B cell (primary cell): ENCODE results near the gene CNTNAP2. TPM values are rescaled to one million over a fixed set of nuclear protein-coding genes. Genes with fewer than 3 reads are reported as not detected.

Experiments
- ATAC-seq: fragments of 200-7000 bp; cut with Tn5 transposase; one replicate; pipeline ENCODE4 v1.10.0; 2021; ENCODE audit warnings: low read depth, mild to moderate bottlenecking, moderate number of reproducible peaks, moderate library complexity
- CTCF ChIA-PET: fragments of 350-600 bp; sonication (Branson Sonifier 250); formaldehyde crosslinking; loops from one replicate; lab custom pipeline; 2021; ENCODE audit warnings: antibody characterized with exemption, inconsistent platforms; lab: Charles Lee
- POLR2A ChIA-PET: fragments of 350-600 bp; sonication (Branson Sonifier 250); formaldehyde crosslinking; loops from one replicate; lab custom pipeline; 2021; ENCODE audit warnings: antibody characterized with exemption; lab: Charles Lee
- DNase-seq: peaks from one replicate; pipeline ENCODE4 v3.0.0; 2013
- H2AFZ ChIP-seq: 2 replicates; pipeline ENCODE4 v1.6.1; 2012; ENCODE audit warnings: mild to moderate bottlenecking, low read depth, low read length; ENCODE audit not compliant: insufficient read depth, poor library complexity, severe bottlenecking
- H3K27ac ChIP-seq, 2 donors: 1 replicate in 1 of 2; 2 replicates in 1 of 2; pipeline ENCODE4 v1.5.1; 2012 to 2013; ENCODE audit warnings: low read length in 2 of 2, mild to moderate bottlenecking in 2 of 2, moderate library complexity in 1 of 2
- H3K27me3 ChIP-seq, 4 experiments: fragments of 200-600 bp in 1 of 4; sonication (generic) in 1 of 4; replicated peaks in 1 of 4; 1 replicate in 2 of 4; 2 replicates in 2 of 4; pipeline versions ENCODE4 v1.6.1 to v1.7.0; 2013 to 2016; ENCODE audit warnings: low read length in 3 of 4, mild to moderate bottlenecking in 2 of 4, mixed read lengths in 1 of 4, moderate library complexity in 1 of 4; ENCODE audit not compliant: insufficient read depth in 4 of 4, control insufficient read depth in 3 of 4; ENCODE audit errors: control extremely low read depth in 1 of 4
- H3K36me3 ChIP-seq, 2 experiments: replicated peaks in 1 of 2; 1 replicate in 1 of 2; 2 replicates in 1 of 2; pipeline versions ENCODE4 v1.6.1 to v1.7.1; 2013; ENCODE audit warnings: low read length in 1 of 2; ENCODE audit not compliant: insufficient read depth in 2 of 2, control insufficient read depth in 1 of 2; ENCODE audit errors: control extremely low read depth in 1 of 2, extremely low read depth in 1 of 2
- H3K4me1 ChIP-seq, 2 donors: fragments of 200-600 bp in 1 of 2; sonication (generic) in 1 of 2; 1 replicate in 1 of 2; 2 replicates in 1 of 2; pipeline versions ENCODE4 v1.5.1 to v1.6.1; 2013 to 2017; ENCODE audit warnings: low read length in 2 of 2; ENCODE audit not compliant: control insufficient read depth in 2 of 2, insufficient read depth in 2 of 2
- H3K4me2 ChIP-seq: replicated peaks from 2 replicates; pipeline ENCODE3; 2012; ENCODE audit warnings: mild to moderate bottlenecking, low read depth, low read length; ENCODE audit not compliant: poor library complexity, severe bottlenecking
- H3K4me3 ChIP-seq, 5 experiments: fragments of 200-600 bp in 1 of 5; sonication (generic) in 1 of 5; 1 replicate in 3 of 5; 2 replicates in 2 of 5; pipeline versions ENCODE4 v1.5.1 to v1.7.0; 2011 to 2016; ENCODE audit warnings: low read length in 4 of 5, mild to moderate bottlenecking in 4 of 5, low read depth in 2 of 5, control low read depth in 1 of 5, moderate library complexity in 1 of 5; ENCODE audit not compliant: insufficient read depth in 1 of 5; ENCODE audit errors: control extremely low read depth in 1 of 5, extremely low read depth in 1 of 5
- H3K79me2 ChIP-seq: fragments of 200-600 bp; sonication (generic); one replicate; pipeline ENCODE4 v1.6.0; 2016; ENCODE audit warnings: low read length; ENCODE audit not compliant: control insufficient read depth, insufficient read depth
- H3K9ac ChIP-seq: fragments of 200-600 bp; sonication (generic); 2 replicates; pipeline ENCODE4 v1.6.1; 2017; ENCODE audit warnings: mild to moderate bottlenecking, low read length, moderate library complexity
- H3K9me3 ChIP-seq, 3 donors: one replicate each; pipeline versions ENCODE4 v1.6.1 to v1.7.1; 2013; ENCODE audit warnings: low read length in 2 of 3; ENCODE audit not compliant: control insufficient read depth in 2 of 3, insufficient read depth in 1 of 3; ENCODE audit errors: control extremely low read depth in 1 of 3
- H4K20me1 ChIP-seq: 2 replicates; pipeline ENCODE4 v1.6.0; 2012; ENCODE audit warnings: mild to moderate bottlenecking, low read length; ENCODE audit not compliant: insufficient read depth, control insufficient read depth, poor library complexity, severe bottlenecking
- H3K27ac Mint-ChIP-seq: one replicate; pipeline ENCODE4 v1.8.0; 2021; ENCODE audit warnings: mixed read lengths
- H3K27me3 Mint-ChIP-seq: one replicate; pipeline ENCODE4 v1.8.0; 2021; ENCODE audit warnings: mixed read lengths
- H3K4me1 Mint-ChIP-seq: one replicate; pipeline ENCODE4 v1.8.0; 2021; ENCODE audit warnings: mixed read lengths
- H3K4me3 Mint-ChIP-seq: one replicate; pipeline ENCODE4 v1.8.0; 2021; ENCODE audit warnings: mixed read lengths
- H3K9me3 Mint-ChIP-seq: one replicate; pipeline ENCODE4 v1.8.0; 2022; ENCODE audit warnings: mixed read lengths; ENCODE audit not compliant: insufficient read depth
- EZH2 ChIP-seq: IDR thresholded peaks from 2 replicates; pipeline ENCODE4 v1.6.1; 2012; ENCODE audit warnings: borderline replicate concordance, low read depth, mild to moderate bottlenecking, moderate library complexity, low read length; ENCODE audit not compliant: insufficient read depth, poor library complexity, severe bottlenecking
- WGBS: methylation state at CpG from one replicate; pipeline ENCODE4 v1.1.5; 2013; ENCODE audit warnings: missing lambda C conversion rate; ENCODE audit not compliant: insufficient coverage; 5-methylcytosine and 5-hydroxymethylcytosine counted together
- intact Hi-C: fragments of 100-400 bp; cut with micrococcal nuclease; formaldehyde crosslinking; loops from one replicate; pipeline ENCODE4 v1.10.0; 2022
- polyA plus RNA-seq: library from polyadenylated mRNA; depleted of rRNA; stranded (reverse); fragments of >200 nt; gene quantifications from 2 replicates; pipeline ENCODE4 v1.2.3, GENCODE V29; 2012
- total RNA-seq, 2 donors: library from RNA; stranded (reverse); fragments of 120-200 nt in 1 of 2; gene quantifications; 1 replicate in 1 of 2; 2 replicates in 1 of 2; pipeline versions ENCODE4 v1.2.3 to v1.2.4, GENCODE V29; 2013 to 2022
- TF ChIP-seq, protein P1 (sequence below): fragments of 200-600 bp; IDR thresholded peaks from one replicate; pipeline ENCODE4 v1.8.0; 2022; ENCODE audit warnings: antibody characterized with exemption, mild to moderate bottlenecking

CNTNAP2 gene
- total and polyA plus RNA-seq, 2 donors (not counting 1 experiment from before 2014, with no cell fraction given) = 7.4 to 16.6 TPM

DNA sequence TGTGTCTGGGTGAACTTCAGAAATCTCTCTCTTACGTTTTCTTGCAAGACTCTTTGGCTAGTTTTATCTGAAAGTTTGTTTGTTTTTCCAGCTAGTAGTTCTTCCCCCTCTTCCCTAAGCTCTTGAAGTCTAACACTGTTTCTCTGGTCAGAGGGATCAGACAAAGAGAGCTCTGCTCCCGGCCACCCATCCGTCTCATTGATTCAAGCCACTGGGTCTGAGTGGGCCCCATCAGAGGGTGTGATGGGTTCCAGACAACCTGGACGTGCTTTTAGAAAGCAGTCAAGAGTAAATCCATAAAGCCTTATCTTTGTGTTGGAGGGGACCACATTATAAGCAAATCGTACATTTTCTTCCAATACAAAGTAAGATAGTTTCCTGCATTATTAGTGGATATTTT, 2231.4 kb downstream of the CNTNAP2 start:
- WGBS = 100% methylated on average over 2 of the region's 5 CpGs

DNA sequence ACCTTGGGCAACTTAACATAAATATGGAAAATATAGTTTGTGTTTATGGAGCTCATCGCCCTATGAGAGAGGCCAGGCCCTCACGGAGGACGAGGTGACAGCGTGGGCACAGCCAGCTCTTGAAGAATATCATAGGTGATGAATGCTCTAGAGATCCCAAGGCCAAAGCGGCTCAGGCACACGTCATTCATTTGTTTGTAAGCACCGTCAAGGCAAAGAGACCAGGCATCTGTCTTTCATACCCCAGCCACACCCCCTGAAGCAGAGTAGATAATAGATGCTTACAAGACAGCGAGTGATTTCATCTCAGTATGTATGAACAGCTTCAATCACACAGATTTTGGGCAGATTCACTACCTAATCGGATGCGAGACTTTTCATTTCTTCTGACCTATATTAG, 2231.9 kb downstream of the CNTNAP2 start:
- TF ChIP-seq, protein P1, sequence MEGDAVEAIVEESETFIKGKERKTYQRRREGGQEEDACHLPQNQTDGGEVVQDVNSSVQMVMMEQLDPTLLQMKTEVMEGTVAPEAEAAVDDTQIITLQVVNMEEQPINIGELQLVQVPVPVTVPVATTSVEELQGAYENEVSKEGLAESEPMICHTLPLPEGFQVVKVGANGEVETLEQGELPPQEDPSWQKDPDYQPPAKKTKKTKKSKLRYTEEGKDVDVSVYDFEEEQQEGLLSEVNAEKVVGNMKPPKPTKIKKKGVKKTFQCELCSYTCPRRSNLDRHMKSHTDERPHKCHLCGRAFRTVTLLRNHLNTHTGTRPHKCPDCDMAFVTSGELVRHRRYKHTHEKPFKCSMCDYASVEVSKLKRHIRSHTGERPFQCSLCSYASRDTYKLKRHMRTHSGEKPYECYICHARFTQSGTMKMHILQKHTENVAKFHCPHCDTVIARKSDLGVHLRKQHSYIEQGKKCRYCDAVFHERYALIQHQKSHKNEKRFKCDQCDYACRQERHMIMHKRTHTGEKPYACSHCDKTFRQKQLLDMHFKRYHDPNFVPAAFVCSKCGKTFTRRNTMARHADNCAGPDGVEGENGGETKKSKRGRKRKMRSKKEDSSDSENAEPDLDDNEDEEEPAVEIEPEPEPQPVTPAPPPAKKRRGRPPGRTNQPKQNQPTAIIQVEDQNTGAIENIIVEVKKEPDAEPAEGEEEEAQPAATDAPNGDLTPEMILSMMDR = no peak
- no peak for TF ChIP-seq EZH2
- DNase-seq = no peak
- H3K27ac ChIP-seq = no peak overlapping the region
- POLR2A ChIA-PET = no interaction called here
- CTCF ChIA-PET = no interaction called here
- no peak overlapping the region for H3K4me2 ChIP-seq
- no peaks in the 10 kb centered on the region for H4K20me1 ChIP-seq
- intact Hi-C loops = no loop called here
- H2AFZ ChIP-seq = no peak overlapping the region
- ATAC-seq = no peak
- H3K36me3 ChIP-seq = no peaks in the 10 kb centered on the region
- Mint-ChIP-seq H3K27me3 (peaks cover 2% of the 10 kb centered on the region), H3K9me3 (no peaks in the 10 kb centered on the region), H3K27ac (no peak overlapping the region), H3K4me1 (peaks cover 12% of the 10 kb centered on the region), H3K4me3 (no peak overlapping the region)
- no peaks in the 10 kb centered on the region for H3K27me3 ChIP-seq
- H3K79me2 ChIP-seq = no peaks in the 10 kb centered on the region
- no peaks in the 10 kb centered on the region for H3K9me3 ChIP-seq
- H3K9ac ChIP-seq = no peak overlapping the region
- no peak overlapping the region for H3K4me3 ChIP-seq
- no peaks in the 10 kb centered on the region for H3K4me1 ChIP-seq
- WGBS = 96% methylated on average over 4 of the region's 10 CpGs

More for the DNA sequence above, 2231.4 kb downstream of the CNTNAP2 start:
- Mint-ChIP-seq H3K27me3 (peaks cover 2% of the 10 kb centered on the region), H3K4me1 (peaks cover 10% of the 10 kb centered on the region), H3K27ac (no peak overlapping the region), H3K9me3 (no peaks in the 10 kb centered on the region), H3K4me3 (no peak overlapping the region)
- H3K36me3 ChIP-seq = no peaks in the 10 kb centered on the region
- H2AFZ ChIP-seq = no peak overlapping the region
- H4K20me1 ChIP-seq = no peaks in the 10 kb centered on the region
- TF ChIP-seq EZH2 = no peak
- TF ChIP-seq, protein P1 = no peak
- no peak overlapping the region for H3K4me3 ChIP-seq
- H3K9ac ChIP-seq = no peak overlapping the region
- H3K4me2 ChIP-seq = no peak overlapping the region
- CTCF ChIA-PET = no interaction called here
- POLR2A ChIA-PET = no interaction called here
- ATAC-seq (no peak), DNase-seq (no peak)
- no peaks in the 10 kb centered on the region for H3K9me3 ChIP-seq
- no peak overlapping the region for H3K27ac ChIP-seq
- intact Hi-C loops = no loop called here
- H3K4me1 ChIP-seq = peaks cover 0 to 3% of the 10 kb centered on the region in 2 donors
- H3K79me2 ChIP-seq = no peaks in the 10 kb centered on the region
- no peaks in the 10 kb centered on the region for H3K27me3 ChIP-seq
